IPS-18a (cell line): ENCODE data around the gene TNFRSF6B.

Experiments used
- H3K27ac ChIP-seq: one replicate; pipeline ENCODE4 v1.5.1; 2013; ENCODE audit warnings: low read length
- H3K27me3 ChIP-seq: one replicate; pipeline ENCODE4 v1.6.1; 2013; ENCODE audit warnings: mild to moderate bottlenecking, low read length; ENCODE audit not compliant: control insufficient read depth, insufficient read depth
- H3K36me3 ChIP-seq: one replicate; pipeline ENCODE4 v1.6.1; 2013; ENCODE audit warnings: low read depth, low read length; ENCODE audit not compliant: control insufficient read depth
- H3K4me1 ChIP-seq: one replicate; pipeline ENCODE4 v1.6.1; 2013; ENCODE audit warnings: low read depth, low read length; ENCODE audit not compliant: control insufficient read depth
- H3K4me3 ChIP-seq: one replicate; pipeline ENCODE4 v1.5.1; 2013; ENCODE audit warnings: low read length
- H3K9ac ChIP-seq: one replicate; pipeline ENCODE4 v1.6.1; 2013; ENCODE audit warnings: mild to moderate bottlenecking, low read length, moderate library complexity
- H3K9me3 ChIP-seq: one replicate; pipeline ENCODE4 v1.6.1; 2013; ENCODE audit warnings: low read depth, low read length; ENCODE audit not compliant: control insufficient read depth

TNFRSF6B gene

GRCh38 chr20:63689046-63690002 is 7.1 kb upstream of the TNFRSF6B start:
- Histone ChIP-seq H3K27me3 (no peaks in the 10 kb centered on the region), H3K36me3 (no peaks in the 10 kb centered on the region), H3K9ac (no peak overlapping the region), H3K9me3 (no peaks in the 10 kb centered on the region), H3K4me3 (no peak overlapping the region), H3K4me1 (no peaks in the 10 kb centered on the region), H3K27ac (no peak overlapping the region)

GRCh38 chr20:63690003-63690897 is 6.2 kb upstream of the TNFRSF6B start:
- H3K36me3 ChIP-seq, result no peaks in the 10 kb centered on the region
- no peaks in the 10 kb centered on the region for H3K27me3 ChIP-seq
- no peak overlapping the region for H3K27ac ChIP-seq
- H3K4me3 ChIP-seq, result no peak overlapping the region
- H3K4me1 ChIP-seq, result no peaks in the 10 kb centered on the region
- no peak overlapping the region for H3K9ac ChIP-seq
- H3K9me3 ChIP-seq, result no peaks in the 10 kb centered on the region

GRCh38 chr20:63690898-63691710 is 5.3 kb upstream of the TNFRSF6B start:
- H3K9me3 ChIP-seq, result no peaks in the 10 kb centered on the region
- no peaks in the 10 kb centered on the region for H3K4me1 ChIP-seq
- H3K4me3 ChIP-seq, result no peak overlapping the region
- no peaks in the 10 kb centered on the region for H3K36me3 ChIP-seq
- H3K27me3 ChIP-seq, result no peaks in the 10 kb centered on the region
- H3K9ac ChIP-seq, result no peak overlapping the region
- no peak overlapping the region for H3K27ac ChIP-seq

GRCh38 chr20:63691711-63692435 is 4.6 kb upstream of the TNFRSF6B start:
- H3K4me3 ChIP-seq, result no peak overlapping the region
- no peaks in the 10 kb centered on the region for H3K36me3 ChIP-seq
- H3K27me3 ChIP-seq, result no peaks in the 10 kb centered on the region
- H3K27ac ChIP-seq, result no peak overlapping the region
- no peak overlapping the region for H3K9ac ChIP-seq
- H3K9me3 ChIP-seq, result no peaks in the 10 kb centered on the region
- H3K4me1 ChIP-seq, result no peaks in the 10 kb centered on the region

GRCh38 chr20:63692436-63693082 is 3.9 kb upstream of the TNFRSF6B start:
- H3K27me3 ChIP-seq, result no peaks in the 10 kb centered on the region
- H3K9ac ChIP-seq, result no peak overlapping the region
- no peaks in the 10 kb centered on the region for H3K36me3 ChIP-seq
- no peaks in the 10 kb centered on the region for H3K4me1 ChIP-seq
- H3K27ac ChIP-seq, result no peak overlapping the region
- H3K9me3 ChIP-seq, result no peaks in the 10 kb centered on the region
- H3K4me3 ChIP-seq, result no peak overlapping the region

GRCh38 chr20:63693083-63693732 is 3.2 kb upstream of the TNFRSF6B start:
- H3K4me3 ChIP-seq, result no peak overlapping the region
- no peaks in the 10 kb centered on the region for H3K9me3 ChIP-seq
- H3K27me3 ChIP-seq, result no peaks in the 10 kb centered on the region
- H3K36me3 ChIP-seq, result no peaks in the 10 kb centered on the region
- no peak overlapping the region for H3K27ac ChIP-seq
- H3K4me1 ChIP-seq, result no peaks in the 10 kb centered on the region
- H3K9ac ChIP-seq, result no peak overlapping the region

- Histone ChIP-seq H3K9me3 (no peaks in the 10 kb centered on the region), H3K4me1 (no peaks in the 10 kb centered on the region), H3K27ac (no peak overlapping the region), H3K36me3 (no peaks in the 10 kb centered on the region), H3K4me3 (no peak overlapping the region), H3K9ac (no peak overlapping the region), H3K27me3 (no peaks in the 10 kb centered on the region)
Observed at GRCh38 chr20:63693733-63694583, 2.5 kb upstream of the TNFRSF6B start.

GRCh38 chr20:63694584-63695423 is 1.6 kb upstream of the TNFRSF6B start:
- H3K9ac ChIP-seq, result no peak overlapping the region
- no peaks in the 10 kb centered on the region for H3K9me3 ChIP-seq
- no peak overlapping the region for H3K4me3 ChIP-seq
- H3K27ac ChIP-seq, result no peak overlapping the region
- no peaks in the 10 kb centered on the region for H3K4me1 ChIP-seq
- H3K36me3 ChIP-seq, result no peaks in the 10 kb centered on the region
- H3K27me3 ChIP-seq, result no peaks in the 10 kb centered on the region
